RCC 7860 (cell line): ENCODE measurements around the gene SLC22A16.
A peak's percentile ranks its signal among the peaks of the same experiment; 100 is the strongest.
"Not testable (repeated sequence)": the region's sequence is repeated elsewhere in the genome, so short reads cannot be mapped to it uniquely, and the experiment has no call there.

ENCODE experiments used
- DNase-seq: peaks from one replicate; pipeline ENCODE4 v3.0.0-alpha.2; 2015; ENCODE audit warnings: low spot score
- FAIRE-seq: peaks from 2 replicates; lab custom pipeline; 2012; peaks lifted over from hg19 to GRCh38; lab: Jason Lieb, UNC

SLC22A16 gene

GRCh38 chr6:110457567-110458175 is 18.7 kb downstream of the SLC22A16 start:
- peak; percentile 31 for DNase-seq
- FAIRE-seq = not testable (repeated sequence)

GRCh38 chr6:110456694-110457093 is 19.7 kb downstream of the SLC22A16 start:
- no peak for DNase-seq
- no peak for FAIRE-seq

- no peak for FAIRE-seq
- no peak for DNase-seq
Measured at GRCh38 chr6:110449541-110449895, 26.9 kb downstream of the SLC22A16 start.

GRCh38 chr6:110448846-110449540 is 27.4 kb downstream of the SLC22A16 start:
- FAIRE-seq (no peak), DNase-seq (no peak)

- DNase-seq = no peak
- FAIRE-seq = no peak
Measured at GRCh38 chr6:110447761-110448160, 28.7 kb downstream of the SLC22A16 start.

GRCh38 chr6:110446405-110446804 is 30.0 kb downstream of the SLC22A16 start:
- FAIRE-seq = no peak
- no peak for DNase-seq

- no peak for DNase-seq
Measured at GRCh38 chr6:110440026-110440425, 36.4 kb downstream of the SLC22A16 start.

GRCh38 chr6:110439356-110439755 is 37.1 kb downstream of the SLC22A16 start:
- no peak for DNase-seq
- no peak for FAIRE-seq

More at GRCh38 chr6:110440026-110440425, 36.4 kb downstream of the SLC22A16 start:
- no peak for FAIRE-seq

- DNase-seq (no peak), FAIRE-seq (no peak)
Measured at GRCh38 chr6:110434961-110435602, 41.3 kb downstream of the SLC22A16 start.

GRCh38 chr6:110432285-110432900 is 44.0 kb downstream of the SLC22A16 start:
- no peak for FAIRE-seq

GRCh38 chr6:110430741-110431140 is 45.7 kb downstream of the SLC22A16 start:
- FAIRE-seq = no peak
- DNase-seq = no peak

More at GRCh38 chr6:110432285-110432900, 44.0 kb downstream of the SLC22A16 start:
- no peak for DNase-seq

- DNase-seq (no peak), FAIRE-seq (no peak)
Measured at GRCh38 chr6:110430236-110430635, 46.2 kb downstream of the SLC22A16 start.

- DNase-seq = no peak
- no peak for FAIRE-seq
Measured at GRCh38 chr6:110428153-110428552, 48.3 kb downstream of the SLC22A16 start.

GRCh38 chr6:110425816-110426215 is 50.6 kb downstream of the SLC22A16 start:
- no peak for FAIRE-seq
- DNase-seq = no peak

- FAIRE-seq = no peak
- DNase-seq = no peak
Measured at GRCh38 chr6:110422444-110422822, 54.0 kb downstream of the SLC22A16 start.

GRCh38 chr6:110421749-110422443 is 54.5 kb downstream of the SLC22A16 start:
- FAIRE-seq (no peak), DNase-seq (no peak)

GRCh38 chr6:110419028-110419739 is 57.2 kb downstream of the SLC22A16 start:
- no peak for FAIRE-seq
- no peak for DNase-seq

GRCh38 chr6:110418594-110418993 is 57.8 kb downstream of the SLC22A16 start:
- FAIRE-seq = no peak
- DNase-seq = no peak

GRCh38 chr6:110415086-110415916 is 61.1 kb downstream of the SLC22A16 start, which contains the start of gene DDO:
DDO (minus strand) TSS chr6:110415575; CDS start chr6:110413462, 2,113 bp downstream.
- DNase-seq (peak; percentile 34), FAIRE-seq (no peak)
